Activated T-cell treated with anti-CD3 and anti-CD28 coated beads, Interleukin-2, amount 50 U/mL, for 72 hours (primary cell): ENCODE measurements around the gene PHOX2A. TPM values are rescaled to one million over a fixed set of nuclear protein-coding genes. Genes with fewer than 3 reads are reported as not detected.

Experiments used
- ATAC-seq, 2 donors: fragments of 150-1000 bp; cut with Tn5 transposase; replicated peaks in 1 of 2; 2 replicates each; pipeline ENCODE4 v1.10.0; 2021; ENCODE audit warnings: moderate library complexity in 2 of 2, mild to moderate bottlenecking in 1 of 2
- DNase-seq, 2 donors: peaks; one replicate each; pipeline ENCODE4 v3.0.0; 2021 to 2022; ENCODE audit warnings: mixed read lengths in 1 of 2
- H3K27ac Mint-ChIP-seq: one replicate; pipeline ENCODE4 v1.8.0; 2022; ENCODE audit warnings: mild to moderate bottlenecking, moderate library complexity, mixed read lengths
- H3K27me3 Mint-ChIP-seq: one replicate; pipeline ENCODE4 v1.8.0; 2022; ENCODE audit warnings: low read depth, mixed read lengths
- H3K36me3 Mint-ChIP-seq, 2 donors: one replicate each; pipeline ENCODE4 v1.8.0; 2022; ENCODE audit warnings: mixed read lengths in 2 of 2, mild to moderate bottlenecking in 1 of 2; ENCODE audit not compliant: insufficient read depth in 2 of 2
- H3K4me1 Mint-ChIP-seq: one replicate; pipeline ENCODE4 v1.8.0; 2022; ENCODE audit warnings: low read depth, mixed read lengths
- H3K4me3 Mint-ChIP-seq, 2 donors: one replicate each; pipeline ENCODE4 v1.8.0; 2022; ENCODE audit warnings: mild to moderate bottlenecking in 2 of 2, mixed read lengths in 2 of 2, moderate library complexity in 2 of 2
- H3K9me3 Mint-ChIP-seq, 2 donors: one replicate each; pipeline ENCODE4 v1.8.0; 2022; ENCODE audit warnings: mixed read lengths in 2 of 2
- total RNA-seq, 2 donors: library from RNA; stranded (reverse); gene quantifications; one replicate each; pipeline ENCODE4 v1.2.3, GENCODE V29; 2022

PHOX2A gene
- total RNA-seq, 2 donors from 2014 or later: not detected

- no peak for ATAC-seq
Observed at GRCh38 chr11:72229336-72229924, 14.5 kb downstream of the PHOX2A start.

DNA sequence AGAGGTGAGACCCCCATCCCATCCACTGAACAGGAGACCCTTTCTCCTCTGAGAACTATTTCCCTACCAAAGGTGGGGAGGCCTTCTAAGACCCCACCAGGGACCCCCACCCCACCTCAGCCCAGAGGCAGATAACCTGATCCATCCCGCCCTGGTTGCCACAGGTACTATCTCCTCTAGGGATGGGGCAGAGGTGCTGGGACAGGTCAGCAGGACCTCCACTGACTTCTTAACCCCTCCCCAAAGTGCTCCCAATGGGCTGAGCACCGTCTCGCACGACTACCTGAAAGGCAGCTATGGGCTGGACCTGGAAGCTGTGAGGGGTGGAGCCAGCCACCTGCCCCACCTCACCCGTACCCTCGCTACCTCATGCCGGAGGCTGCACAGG is 15.1 kb downstream of the PHOX2A start:
- peaks cover 14% of the 10 kb centered on the region for H3K4me1 Mint-ChIP-seq
- H3K4me3 Mint-ChIP-seq: no peak overlapping the region
- no peaks in the 10 kb centered on the region for H3K9me3 Mint-ChIP-seq
- H3K27ac Mint-ChIP-seq: no peak overlapping the region
- no peak for DNase-seq
- ATAC-seq: no peak
- H3K36me3 Mint-ChIP-seq: peaks cover 8 to 11% of the 10 kb centered on the region in 2 donors
- H3K27me3 Mint-ChIP-seq: no peaks in the 10 kb centered on the region

More at GRCh38 chr11:72229336-72229924, 14.5 kb downstream of the PHOX2A start:
- no peak for DNase-seq
- Mint-ChIP-seq H3K4me1 (peaks cover 14% of the 10 kb centered on the region), H3K36me3 (peaks cover 5 to 7% of the 10 kb centered on the region in 2 donors), H3K27me3 (no peaks in the 10 kb centered on the region), H3K27ac (no peak overlapping the region), H3K9me3 (no peaks in the 10 kb centered on the region), H3K4me3 (no peak overlapping the region)

- ATAC-seq (no peak), DNase-seq (no peak)
- H3K27ac Mint-ChIP-seq: no peak overlapping the region
- H3K9me3 Mint-ChIP-seq: no peaks in the 10 kb centered on the region
- no peak overlapping the region for H3K4me3 Mint-ChIP-seq
- peaks cover 14% of the 10 kb centered on the region for H3K4me1 Mint-ChIP-seq
- H3K36me3 Mint-ChIP-seq: peaks cover 6 to 11% of the 10 kb centered on the region in 2 donors
- no peaks in the 10 kb centered on the region for H3K27me3 Mint-ChIP-seq
Observed at GRCh38 chr11:72228229-72228843, 15.6 kb downstream of the PHOX2A start.

- ATAC-seq (no peak), DNase-seq (no peak)
- H3K4me3 Mint-ChIP-seq: no peak overlapping the region
- peaks cover 6 to 12% of the 10 kb centered on the region in 2 donors for H3K36me3 Mint-ChIP-seq
- no peaks in the 10 kb centered on the region for H3K27me3 Mint-ChIP-seq
- H3K27ac Mint-ChIP-seq: no peak overlapping the region
- no peaks in the 10 kb centered on the region for H3K9me3 Mint-ChIP-seq
- H3K4me1 Mint-ChIP-seq: peaks cover 18% of the 10 kb centered on the region
Observed at GRCh38 chr11:72227316-72228228, 16.4 kb downstream of the PHOX2A start.

- DNase-seq (no peak), ATAC-seq (no peak)
- no peak overlapping the region for H3K27ac Mint-ChIP-seq
- peaks cover 24% of the 10 kb centered on the region for H3K4me1 Mint-ChIP-seq
- peaks cover 6 to 12% of the 10 kb centered on the region in 2 donors for H3K36me3 Mint-ChIP-seq
- H3K27me3 Mint-ChIP-seq: no peaks in the 10 kb centered on the region
- no peak overlapping the region for H3K4me3 Mint-ChIP-seq
- no peaks in the 10 kb centered on the region for H3K9me3 Mint-ChIP-seq
Observed at GRCh38 chr11:72226701-72227100, 17.3 kb downstream of the PHOX2A start.

DNA sequence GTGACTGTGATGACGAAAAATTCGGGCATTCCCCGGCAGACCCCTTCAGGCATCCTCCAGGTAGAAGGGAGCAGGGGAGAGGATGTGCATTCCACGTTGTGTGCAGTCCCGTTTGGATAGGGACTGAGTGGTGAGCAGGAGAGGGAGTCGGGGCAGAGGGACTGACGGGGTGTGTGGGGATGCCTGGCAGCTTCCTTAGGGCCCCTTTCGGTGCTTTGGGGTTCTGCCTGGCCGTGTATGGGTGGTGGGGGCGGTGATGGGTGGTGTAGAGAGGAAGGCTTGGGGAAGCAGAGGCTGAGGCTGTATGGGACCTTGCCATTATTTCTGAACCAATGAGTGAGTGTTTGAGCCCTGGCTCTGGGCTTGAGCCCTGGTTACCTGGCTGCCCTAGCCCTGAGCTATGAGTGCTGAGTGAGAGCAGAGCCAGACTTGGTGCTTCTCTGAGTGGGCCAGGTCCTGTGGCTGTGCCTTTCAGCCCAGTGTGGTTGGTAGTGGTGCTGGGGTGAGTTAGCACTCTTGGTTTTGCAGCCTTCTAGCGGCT is 18.5 kb downstream of the PHOX2A start:
- H3K27ac Mint-ChIP-seq: peak overlapping the region; percentile 72
- DNase-seq: peak; percentile 55 to 56
- no peaks in the 10 kb centered on the region for H3K9me3 Mint-ChIP-seq
- peak overlapping the region; percentile 90 to 96 for H3K4me3 Mint-ChIP-seq
- peaks cover 24% of the 10 kb centered on the region for H3K4me1 Mint-ChIP-seq
- H3K36me3 Mint-ChIP-seq: peaks cover 6 to 12% of the 10 kb centered on the region in 2 donors
- peak; percentile 35 to 48 for ATAC-seq
- H3K27me3 Mint-ChIP-seq: no peaks in the 10 kb centered on the region

DNA sequence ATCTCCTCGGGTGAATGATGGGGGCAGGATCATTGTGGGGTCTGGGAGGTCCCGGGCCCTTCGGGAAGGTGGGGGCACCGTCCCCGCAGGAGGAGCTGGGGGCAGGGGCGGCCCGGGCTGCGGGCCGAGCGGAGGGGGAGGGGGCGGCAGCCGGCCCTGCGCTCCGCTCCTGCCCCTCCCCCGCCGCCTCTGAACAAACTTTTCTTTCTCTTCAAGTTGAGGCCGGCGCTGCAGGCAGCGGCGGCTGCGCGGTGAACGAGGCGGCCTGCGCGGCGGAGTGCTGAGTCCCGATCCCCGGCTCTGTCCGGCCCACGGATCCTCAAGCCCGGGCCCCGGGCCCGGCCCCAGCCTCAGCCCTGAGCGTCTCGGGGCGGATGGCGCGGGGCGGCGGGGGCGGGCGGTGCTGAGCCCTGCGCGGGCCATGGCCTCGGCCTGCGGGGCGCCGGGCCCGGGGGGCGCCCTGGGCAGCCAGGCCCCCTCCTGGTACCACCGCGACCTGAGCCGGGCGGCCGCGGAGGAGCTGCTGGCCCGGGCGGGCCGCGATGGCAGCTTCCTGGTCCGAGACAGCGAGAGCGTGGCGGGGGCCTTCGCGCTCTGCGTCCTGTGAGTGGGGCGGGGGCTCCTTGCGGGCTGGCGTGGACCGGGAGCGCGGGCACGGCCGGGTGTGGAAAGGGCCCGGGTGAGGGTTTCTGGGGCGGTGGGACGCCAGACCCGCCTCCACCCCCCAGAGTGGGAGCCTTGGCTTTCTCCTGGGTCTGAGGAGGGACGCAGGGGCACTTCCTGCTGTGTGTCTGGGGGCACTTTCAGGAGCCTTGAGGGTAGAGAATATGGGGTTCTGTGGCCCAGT is 19.2 kb downstream of the PHOX2A start, which contains the start of gene INPPL1:
INPPL1 (plus strand) TSS at position 204 of the 847 bp plus-strand sequence; CDS start at position 422, 218 bp downstream.
- Mint-ChIP-seq H3K27me3 (no peaks in the 10 kb centered on the region), H3K4me1 (peaks cover 24% of the 10 kb centered on the region), H3K9me3 (no peaks in the 10 kb centered on the region), H3K27ac (peak within 1 kb of the TSS; percentile 92), H3K36me3 (peaks cover 6 to 9% of the 10 kb centered on the region in 2 donors), H3K4me3 (peak within 1 kb of the TSS; percentile 93 to 98)
- ATAC-seq (peak in 1 of 2 donors; percentile 12), DNase-seq (peak; percentile 54 to 56)

GRCh38 chr11:72223615-72224563 is 20.1 kb downstream of the PHOX2A start:
- Mint-ChIP-seq H3K27me3 (no peaks in the 10 kb centered on the region), H3K4me3 (peak overlapping the region; percentile 93 to 98), H3K36me3 (peaks cover 4 to 7% of the 10 kb centered on the region in 2 donors), H3K4me1 (peaks cover 24% of the 10 kb centered on the region), H3K9me3 (no peaks in the 10 kb centered on the region), H3K27ac (peak overlapping the region; percentile 92)
- peak; percentile 75 to 76 for ATAC-seq
- DNase-seq: peak; percentile 79 to 85

GRCh38 chr11:72222907-72223614 is 20.9 kb downstream of the PHOX2A start:
- ATAC-seq (peak; percentile 78 to 84), DNase-seq (peak; percentile 96 to 97)
- peaks cover 8% of the 10 kb centered on the region for H3K27me3 Mint-ChIP-seq
- H3K36me3 Mint-ChIP-seq: peaks cover 4 to 7% of the 10 kb centered on the region in 2 donors
- H3K27ac Mint-ChIP-seq: peak overlapping the region; percentile 85
- H3K4me1 Mint-ChIP-seq: peaks cover 24% of the 10 kb centered on the region
- H3K9me3 Mint-ChIP-seq: no peaks in the 10 kb centered on the region
- peak overlapping the region; percentile 93 to 98 for H3K4me3 Mint-ChIP-seq

GRCh38 chr11:72222106-72222891 is 21.7 kb downstream of the PHOX2A start:
- H3K27me3 Mint-ChIP-seq: peaks cover 12% of the 10 kb centered on the region
- peaks cover 4 to 7% of the 10 kb centered on the region in 2 donors for H3K36me3 Mint-ChIP-seq
- peak overlapping the region; percentile 93 to 98 for H3K4me3 Mint-ChIP-seq
- ATAC-seq (no peak), DNase-seq (no peak)
- H3K4me1 Mint-ChIP-seq: peaks cover 29% of the 10 kb centered on the region
- H3K27ac Mint-ChIP-seq: peak overlapping the region; percentile 82
- no peaks in the 10 kb centered on the region for H3K9me3 Mint-ChIP-seq
